Body of pancreas (tissue), 4 donors: ENCODE data around the gene ANKRD18B.

ENCODE experiments used
- POLR2A ChIP-seq, 3 donors: fragments of 450-650 bp; IDR thresholded peaks; one replicate each; pipeline ENCODE4 v1.6.1; 2016; ENCODE audit warnings: antibody characterized with exemption in 3 of 3, mild to moderate bottlenecking in 2 of 3
- TF ChIP-seq, protein P1 (sequence below), 7 experiments: fragments of 450-650 bp in 4 of 7; fragments of 200-600 bp in 3 of 7; sonication (generic) in 3 of 7; IDR thresholded peaks; one replicate each; pipeline ENCODE4 v1.5.1; 2016 to 2019; ENCODE audit warnings: antibody characterized with exemption in 7 of 7

DNA sequence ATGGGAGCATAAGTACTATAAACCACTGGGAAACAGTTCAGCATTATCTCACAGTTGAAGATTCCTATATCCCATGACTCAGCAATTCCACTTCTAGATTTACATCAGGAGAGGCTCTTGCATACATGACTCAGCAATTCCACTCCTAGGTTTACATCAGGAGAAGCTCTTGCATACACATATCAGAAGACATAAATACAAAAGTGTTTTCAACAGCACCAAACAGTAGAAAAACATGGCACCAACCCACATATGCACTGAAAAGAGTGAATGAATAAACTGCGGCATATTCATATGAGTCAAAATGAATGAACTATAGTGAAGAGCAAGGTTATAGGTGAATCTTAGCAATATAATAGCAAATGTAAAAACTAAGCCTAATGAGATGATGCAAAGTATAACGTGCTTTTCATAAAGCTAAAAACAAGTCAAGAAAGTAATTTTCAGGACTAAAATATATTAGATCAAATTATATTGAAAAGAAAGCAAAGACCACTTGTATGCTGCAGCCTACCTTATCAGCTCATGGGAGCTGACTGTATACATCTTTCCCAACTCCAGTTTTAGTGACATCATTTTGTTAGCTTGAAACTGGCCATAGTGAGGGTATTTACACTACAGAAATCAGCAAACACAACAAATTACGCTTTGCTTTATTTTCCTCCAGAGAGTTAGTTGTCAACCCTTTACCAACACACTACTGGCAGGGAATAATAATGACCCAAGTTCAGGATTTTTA, 95.8 kb downstream of the ANKRD18B start:
- TF ChIP-seq, protein P1, sequence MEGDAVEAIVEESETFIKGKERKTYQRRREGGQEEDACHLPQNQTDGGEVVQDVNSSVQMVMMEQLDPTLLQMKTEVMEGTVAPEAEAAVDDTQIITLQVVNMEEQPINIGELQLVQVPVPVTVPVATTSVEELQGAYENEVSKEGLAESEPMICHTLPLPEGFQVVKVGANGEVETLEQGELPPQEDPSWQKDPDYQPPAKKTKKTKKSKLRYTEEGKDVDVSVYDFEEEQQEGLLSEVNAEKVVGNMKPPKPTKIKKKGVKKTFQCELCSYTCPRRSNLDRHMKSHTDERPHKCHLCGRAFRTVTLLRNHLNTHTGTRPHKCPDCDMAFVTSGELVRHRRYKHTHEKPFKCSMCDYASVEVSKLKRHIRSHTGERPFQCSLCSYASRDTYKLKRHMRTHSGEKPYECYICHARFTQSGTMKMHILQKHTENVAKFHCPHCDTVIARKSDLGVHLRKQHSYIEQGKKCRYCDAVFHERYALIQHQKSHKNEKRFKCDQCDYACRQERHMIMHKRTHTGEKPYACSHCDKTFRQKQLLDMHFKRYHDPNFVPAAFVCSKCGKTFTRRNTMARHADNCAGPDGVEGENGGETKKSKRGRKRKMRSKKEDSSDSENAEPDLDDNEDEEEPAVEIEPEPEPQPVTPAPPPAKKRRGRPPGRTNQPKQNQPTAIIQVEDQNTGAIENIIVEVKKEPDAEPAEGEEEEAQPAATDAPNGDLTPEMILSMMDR (IDR thresholded peaks at IDR 0.05), result no peak
- no peak for TF ChIP-seq POLR2A (IDR thresholded peaks at IDR 0.05)
